Measurements from ENCODE around the gene UACA.

Gene UACA

DNA sequence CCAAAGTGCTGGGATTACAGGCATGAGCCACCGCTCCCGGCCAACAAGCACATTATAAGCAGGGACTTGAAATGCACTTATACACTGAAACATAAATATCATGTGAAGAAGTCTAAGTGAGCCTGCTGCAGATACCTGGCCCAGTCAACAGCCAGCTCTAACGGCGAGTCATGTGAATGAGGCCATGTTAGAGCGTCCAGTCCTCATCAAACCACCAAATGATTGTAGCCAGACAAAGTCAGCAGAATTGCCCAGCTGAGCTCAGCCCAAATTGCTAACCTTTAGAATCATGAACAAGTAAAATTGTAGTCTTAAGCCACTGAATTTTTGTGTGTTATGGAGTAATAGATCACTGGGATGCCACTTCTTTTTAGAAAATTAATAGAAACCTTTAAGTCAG, 37.8 kb upstream of the UACA start:
- peak; percentile 35 for DNase-seq (ENCODE audit: low read depth, low spot score)
- H3K4me3 ChIP-seq (ENCODE audit: low read depth, low read length) = no peak overlapping the region
- in situ Hi-C loops (cut with HindIII; ENCODE audit: low sequenced_read_pairs) = no loop called here
- no peak for TF ChIP-seq CTCF (IDR thresholded peaks at IDR 0.05; ENCODE audit: low read depth, low read length)

DNA sequence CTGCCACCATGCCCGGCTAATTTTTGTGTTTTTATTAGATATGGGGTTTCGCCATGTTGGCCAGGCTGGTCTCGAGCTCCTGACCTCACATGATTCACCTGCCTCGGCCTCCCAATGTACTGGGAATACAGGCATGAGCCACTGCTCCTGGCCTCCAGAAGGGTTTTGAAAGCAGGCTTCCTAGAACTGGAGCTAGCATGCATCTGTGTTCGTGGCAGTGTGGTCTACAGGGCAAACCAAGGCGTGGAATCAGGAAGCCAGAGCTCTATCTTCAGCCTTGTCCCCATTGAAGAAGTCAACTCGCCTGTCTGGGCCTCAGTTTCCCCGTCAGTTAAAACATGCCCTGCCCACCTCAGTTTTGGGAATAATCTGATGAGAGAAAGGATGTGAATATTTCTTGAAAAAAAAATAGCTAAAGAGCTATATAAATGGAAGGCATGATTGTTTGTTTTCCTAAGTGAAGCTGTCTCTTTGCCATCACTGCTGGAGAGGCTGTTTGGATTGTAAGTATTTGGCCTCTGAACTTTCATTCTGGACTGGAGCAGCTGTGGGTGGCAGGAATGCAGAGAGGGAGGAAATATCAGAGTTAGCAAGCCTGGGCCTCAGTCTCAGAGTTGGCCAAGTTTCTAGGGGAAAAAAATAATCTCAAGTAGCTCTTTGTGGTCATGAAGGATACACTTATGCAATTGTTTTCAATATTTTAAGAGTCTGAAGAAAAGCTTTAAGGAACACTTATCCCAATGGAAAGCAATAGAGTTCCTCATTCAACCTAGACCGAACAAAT, 36.5 kb upstream of the UACA start:
- no peak overlapping the region for H3K4me3 ChIP-seq (ENCODE audit: low read depth, low read length)
- no peak for TF ChIP-seq CTCF (IDR thresholded peaks at IDR 0.05; ENCODE audit: low read depth, low read length)
- peak; percentile 98 for DNase-seq (ENCODE audit: low read depth, low spot score)
- in situ Hi-C loops (cut with HindIII; ENCODE audit: low sequenced_read_pairs) = no loop called here

GRCh38 chr15:70797464-70797863, 34.1 kb upstream of the UACA start:
- in situ Hi-C loops (cut with HindIII; ENCODE audit: low sequenced_read_pairs) = no loop called here
- TF ChIP-seq CTCF (IDR thresholded peaks at IDR 0.05; ENCODE audit: low read depth, low read length) = no peak
- no peak for DNase-seq (ENCODE audit: low read depth, low spot score)
- H3K4me3 ChIP-seq (ENCODE audit: low read depth, low read length) = no peak overlapping the region

DNA sequence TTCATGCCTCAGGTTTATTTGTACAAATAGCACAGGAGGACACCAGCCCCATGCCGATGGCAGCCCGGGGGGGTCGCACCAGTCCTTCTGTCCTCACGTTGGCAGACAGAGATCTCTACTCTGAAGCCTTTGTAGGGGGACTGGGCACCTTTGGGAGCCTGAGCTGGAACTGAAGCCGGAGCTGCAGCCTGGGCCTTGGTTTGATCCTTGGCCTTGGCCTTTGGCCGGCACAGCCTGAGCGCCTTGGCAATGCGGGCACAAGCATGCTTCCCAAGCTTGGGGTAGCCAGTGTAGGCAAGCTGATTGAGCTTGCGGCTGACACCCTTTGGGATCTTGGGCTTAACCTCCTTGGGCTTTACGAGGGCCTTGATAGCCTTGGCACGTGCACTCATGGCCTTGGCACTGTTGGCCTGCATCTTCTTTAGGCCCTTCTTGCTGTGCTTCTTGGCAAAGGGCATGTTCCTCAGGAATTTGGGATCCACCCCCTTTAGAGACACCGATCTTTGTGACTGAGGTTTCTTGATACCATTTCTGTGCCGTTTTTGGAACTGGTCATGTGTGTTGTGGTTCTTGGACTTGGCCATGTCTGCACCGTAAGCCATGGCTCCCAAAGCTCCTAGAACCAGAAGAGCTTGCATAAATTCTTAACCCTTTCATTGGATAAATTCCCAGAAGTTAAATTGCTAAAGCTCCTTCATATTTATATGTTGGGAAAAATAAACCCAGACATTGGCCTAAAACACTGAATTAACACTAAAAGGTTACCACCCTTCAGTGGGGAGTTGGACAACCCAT, 33.4 kb upstream of the UACA start:
- H3K4me3 ChIP-seq (ENCODE audit: low read depth, low read length) = no peak overlapping the region
- DNase-seq (ENCODE audit: low read depth, low spot score) = no peak
- in situ Hi-C loops (cut with HindIII; ENCODE audit: low sequenced_read_pairs) = no loop called here
- TF ChIP-seq CTCF (IDR thresholded peaks at IDR 0.05; ENCODE audit: low read depth, low read length) = no peak

DNA sequence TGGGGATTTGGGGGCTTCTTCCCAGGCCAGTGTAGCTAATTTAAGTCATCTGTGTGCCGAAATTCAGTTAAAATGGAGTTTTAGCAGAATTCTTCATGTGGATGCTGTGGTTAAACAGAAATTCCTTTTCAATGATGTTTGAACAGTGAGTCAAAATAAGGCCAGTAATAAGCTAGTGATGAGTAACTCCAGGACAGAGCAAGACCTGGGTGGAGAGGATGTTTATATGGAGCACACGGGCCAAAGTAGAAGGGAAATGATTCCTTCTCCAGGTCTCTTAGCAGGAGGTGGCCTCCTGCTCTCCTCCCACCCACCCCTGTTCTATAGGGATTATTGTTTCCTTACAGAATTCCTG, 31.9 kb upstream of the UACA start:
- peak overlapping the region; percentile 4 for H3K4me3 ChIP-seq (ENCODE audit: low read depth, low read length)
- in situ Hi-C loops (cut with HindIII; ENCODE audit: low sequenced_read_pairs) = no loop called here
- no peak for TF ChIP-seq CTCF (IDR thresholded peaks at IDR 0.05; ENCODE audit: low read depth, low read length)
- DNase-seq (ENCODE audit: low read depth, low spot score) = peak; percentile 96

DNA sequence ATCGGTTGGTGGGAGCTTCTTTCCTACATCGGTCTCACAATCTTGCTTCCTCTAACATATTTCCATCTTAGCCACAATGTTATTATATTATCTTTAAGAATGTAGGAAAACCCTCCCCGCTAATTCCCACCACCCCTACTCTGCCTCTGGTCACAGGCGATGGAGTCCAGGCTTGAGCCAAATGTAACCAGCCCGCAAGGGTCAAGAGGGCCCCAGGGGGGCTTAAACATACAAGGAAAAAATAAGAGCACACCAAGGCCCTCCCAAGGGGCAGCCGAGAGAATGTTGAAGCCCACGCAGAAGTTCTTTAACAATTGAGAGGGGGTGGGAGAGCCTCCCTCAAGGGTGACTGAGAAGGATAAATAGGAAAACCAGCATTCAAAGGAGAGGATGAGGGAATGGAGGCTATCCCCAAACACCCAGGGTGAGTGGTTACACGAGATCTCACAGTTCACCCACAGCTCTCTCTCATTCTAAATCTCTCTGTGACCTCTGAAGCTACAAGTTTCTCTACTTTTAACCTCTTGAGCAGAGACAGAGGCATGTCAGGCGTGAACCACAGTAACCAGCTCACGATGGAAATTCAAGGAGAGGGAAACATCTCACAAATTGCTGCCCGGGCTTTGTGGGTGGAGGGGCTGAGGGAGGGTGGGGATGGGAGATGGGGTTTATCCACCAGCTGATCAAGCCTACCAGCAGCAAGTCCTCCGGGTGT, 31.4 kb upstream of the UACA start:
- H3K4me3 ChIP-seq (ENCODE audit: low read depth, low read length) = peak overlapping the region; percentile 4
- peak; percentile 88 for DNase-seq (ENCODE audit: low read depth, low spot score)
- in situ Hi-C loops (cut with HindIII; ENCODE audit: low sequenced_read_pairs) = no loop called here
- TF ChIP-seq CTCF (IDR thresholded peaks at IDR 0.05; ENCODE audit: low read depth, low read length) = no peak
